Astrocyte (in vitro differentiated cells and primary cell): ENCODE measurements around the gene CISD3. TPM values are rescaled to one million over a fixed set of nuclear protein-coding genes. Genes with fewer than 3 reads are reported as not detected.

Source experiments
- DNase-seq: peaks from one replicate; pipeline ENCODE4 v3.0.0-alpha.2; 2010; ENCODE audit warnings: low read depth
- FAIRE-seq: peaks from 2 replicates; lab custom pipeline; 2011; peaks lifted over from hg19 to GRCh38; lab: Jason Lieb, UNC
- H2AFZ ChIP-seq: 2 replicates; pipeline ENCODE4 v1.6.0; 2012; ENCODE audit warnings: low read depth, low read length, inconsistent platforms
- H3K27ac ChIP-seq: 2 replicates; pipeline ENCODE4 v1.5.1; 2011; ENCODE audit warnings: low read depth, low read length, inconsistent platforms
- H3K27me3 ChIP-seq: 2 replicates; pipeline ENCODE4 v1.6.0; 2011; ENCODE audit warnings: low read length, inconsistent platforms; ENCODE audit not compliant: insufficient read depth
- H3K36me3 ChIP-seq: 2 replicates; pipeline ENCODE4 v1.5.1; 2011; ENCODE audit warnings: low read length, inconsistent platforms; ENCODE audit not compliant: insufficient read depth
- H3K4me1 ChIP-seq: 2 replicates; pipeline ENCODE4 v1.5.1; 2011; ENCODE audit warnings: low read length, inconsistent platforms; ENCODE audit not compliant: insufficient read depth
- H3K4me2 ChIP-seq: 2 replicates; pipeline ENCODE4 v1.6.0; 2012; ENCODE audit warnings: low read length, inconsistent platforms
- H3K4me3 ChIP-seq: 2 replicates; pipeline ENCODE4 v1.5.1; 2011; ENCODE audit warnings: low read depth, mild to moderate bottlenecking, low read length, inconsistent platforms; ENCODE audit not compliant: insufficient read depth
- H3K79me2 ChIP-seq: 2 replicates; pipeline ENCODE4 v1.6.0; 2012; ENCODE audit warnings: mild to moderate bottlenecking, low read length, inconsistent platforms; ENCODE audit not compliant: insufficient read depth
- H3K9ac ChIP-seq: 2 replicates; pipeline ENCODE4 v1.6.0; 2012; ENCODE audit warnings: mild to moderate bottlenecking, low read length, inconsistent platforms
- H3K9me3 ChIP-seq: 2 replicates; pipeline ENCODE4 v1.5.1; 2012; ENCODE audit warnings: low read depth, mild to moderate bottlenecking, low read length, inconsistent platforms; ENCODE audit not compliant: insufficient read depth
- H4K20me1 ChIP-seq: 2 replicates; pipeline ENCODE4 v1.6.0; 2012; ENCODE audit warnings: low read length, inconsistent platforms; ENCODE audit not compliant: insufficient read depth
- H3K27ac Mint-ChIP-seq: one replicate; pipeline ENCODE4 v1.8.0; 2021; ENCODE audit warnings: mild to moderate bottlenecking, mixed read lengths; ENCODE audit not compliant: unreplicated experiment
- H3K27me3 Mint-ChIP-seq: one replicate; pipeline ENCODE4 v1.8.0; 2021; ENCODE audit warnings: low read depth, mixed read lengths; ENCODE audit not compliant: unreplicated experiment
- H3K36me3 Mint-ChIP-seq: one replicate; pipeline ENCODE4 v1.8.0; 2021; ENCODE audit warnings: low read depth, mixed read lengths; ENCODE audit not compliant: unreplicated experiment
- H3K4me1 Mint-ChIP-seq: one replicate; pipeline ENCODE4 v1.8.0; 2021; ENCODE audit warnings: low read depth, mixed read lengths; ENCODE audit not compliant: unreplicated experiment
- H3K4me3 Mint-ChIP-seq: one replicate; pipeline ENCODE4 v1.8.0; 2021; ENCODE audit warnings: mild to moderate bottlenecking, moderate library complexity, mixed read lengths; ENCODE audit not compliant: unreplicated experiment
- H3K9me3 Mint-ChIP-seq: one replicate; pipeline ENCODE4 v1.8.0; 2021; ENCODE audit warnings: mild to moderate bottlenecking, mixed read lengths; ENCODE audit not compliant: unreplicated experiment
- CTCF ChIP-seq: IDR thresholded peaks from 2 replicates; pipeline ENCODE4 v1.5.1; 2011; ENCODE audit warnings: low read depth, mild to moderate bottlenecking, inconsistent platforms, low read length, moderate library complexity; ENCODE audit not compliant: insufficient read depth
- EZH2 ChIP-seq: IDR thresholded peaks from 2 replicates; pipeline ENCODE4 v1.6.1; 2012; ENCODE audit warnings: mild to moderate bottlenecking, low read length, inconsistent platforms; ENCODE audit not compliant: insufficient read depth
- total RNA-seq: library from RNA; stranded (reverse); gene quantifications from 2 replicates; pipeline ENCODE4 v1.2.1, GENCODE V29; 2021

The CISD3 gene
- total RNA-seq, 1 donor from 2014 or later, result 12.0 TPM

GRCh38 chr17:38747463-38748148, 17.5 kb downstream of the CISD3 start:
- Histone ChIP-seq H3K36me3 (no peaks in the 10 kb centered on the region), H3K27me3 (no peaks in the 10 kb centered on the region), H3K9ac (peak overlapping the region; percentile 90), H3K9me3 (no peaks in the 10 kb centered on the region), H3K4me3 (peak overlapping the region; percentile 84), H3K27ac (peak overlapping the region; percentile 61), H2AFZ (peak overlapping the region; percentile 68), H3K4me1 (peaks cover 43% of the 10 kb centered on the region), H3K4me2 (peak overlapping the region; percentile 97), H3K79me2 (peaks cover 58% of the 10 kb centered on the region), H4K20me1 (peaks cover 45% of the 10 kb centered on the region)
- Mint-ChIP-seq H3K9me3 (peaks cover 2% of the 10 kb centered on the region), H3K27me3 (no peaks in the 10 kb centered on the region), H3K27ac (no peak overlapping the region), H3K4me1 (peaks cover 32% of the 10 kb centered on the region), H3K4me3 (peak overlapping the region; percentile 94), H3K36me3 (peaks cover 3% of the 10 kb centered on the region)
- FAIRE-seq (no peak), DNase-seq (no peak)
- TF ChIP-seq EZH2, result no peak
- no peak for TF ChIP-seq CTCF

GRCh38 chr17:38748149-38748891, 18.2 kb downstream of the CISD3 start, which contains the start of gene PCGF2:
Gene PCGF2 (minus strand): TSS chr17:38748336. CDS start chr17:38740402, 7,934 bp downstream.
- H3K27me3 Mint-ChIP-seq, result no peaks in the 10 kb centered on the region
- Histone ChIP-seq H3K4me2 (peak within 1 kb of the TSS; percentile 97), H3K79me2 (peaks cover 58% of the 10 kb centered on the region), H4K20me1 (peaks cover 43% of the 10 kb centered on the region), H3K4me1 (peaks cover 39% of the 10 kb centered on the region), H3K27me3 (no peaks in the 10 kb centered on the region), H2AFZ (peak within 1 kb of the TSS; percentile 76), H3K4me3 (peak within 1 kb of the TSS; percentile 84), H3K9me3 (no peaks in the 10 kb centered on the region), H3K9ac (peak within 1 kb of the TSS; percentile 90), H3K27ac (peak within 1 kb of the TSS; percentile 61), H3K36me3 (no peaks in the 10 kb centered on the region)
- peaks cover 29% of the 10 kb centered on the region for H3K4me1 Mint-ChIP-seq
- H3K9me3 Mint-ChIP-seq, result peaks cover 2% of the 10 kb centered on the region
- H3K4me3 Mint-ChIP-seq, result peak within 1 kb of the TSS; percentile 99
- no peak for FAIRE-seq
- H3K27ac Mint-ChIP-seq, result no peak within 1 kb of the TSS
- TF ChIP-seq CTCF, result no peak
- TF ChIP-seq EZH2, result no peak
- peaks cover 3% of the 10 kb centered on the region for H3K36me3 Mint-ChIP-seq
- peak; percentile 78 for DNase-seq
